Neuron (in vitro differentiated cells): Measurements from ENCODE around the gene ADK.
"Not testable (repeated sequence)": the region's sequence is repeated elsewhere in the genome, so short reads cannot be mapped to it uniquely, and the experiment has no call there.

ENCODE experiments used
- H2AFZ ChIP-seq: one replicate; pipeline ENCODE4 v1.6.1; 2013; ENCODE audit warnings: low read depth, mild to moderate bottlenecking, inconsistent platforms, low read length, moderate library complexity
- H3K27me3 ChIP-seq: one replicate; pipeline ENCODE4 v1.6.1; 2013; ENCODE audit warnings: low read length; ENCODE audit not compliant: insufficient read depth
- H3K36me3 ChIP-seq: one replicate; pipeline ENCODE4 v1.6.1; 2013; ENCODE audit warnings: low read length; ENCODE audit not compliant: insufficient read depth
- H3K4me1 ChIP-seq: one replicate; pipeline ENCODE4 v1.6.1; 2013; ENCODE audit warnings: low read length; ENCODE audit not compliant: insufficient read depth
- H3K4me3 ChIP-seq: 2 replicates; pipeline ENCODE4 v1.5.1; 2013; ENCODE audit warnings: mild to moderate bottlenecking, low read length, moderate library complexity
- H3K9me3 ChIP-seq: one replicate; pipeline ENCODE4 v1.6.1; 2013; ENCODE audit warnings: low read length

Gene ADK

GRCh38 chr10:74206746-74207145, 55.7 kb downstream of the ADK start:
- H3K27me3 ChIP-seq, result no peaks in the 10 kb centered on the region
- H3K36me3 ChIP-seq, result peaks cover 11% of the 10 kb centered on the region
- H3K4me1 ChIP-seq, result no peaks in the 10 kb centered on the region
- H2AFZ ChIP-seq, result no peak overlapping the region
- H3K9me3 ChIP-seq, result peaks cover 2% of the 10 kb centered on the region
- H3K4me3 ChIP-seq, result no peak overlapping the region

DNA sequence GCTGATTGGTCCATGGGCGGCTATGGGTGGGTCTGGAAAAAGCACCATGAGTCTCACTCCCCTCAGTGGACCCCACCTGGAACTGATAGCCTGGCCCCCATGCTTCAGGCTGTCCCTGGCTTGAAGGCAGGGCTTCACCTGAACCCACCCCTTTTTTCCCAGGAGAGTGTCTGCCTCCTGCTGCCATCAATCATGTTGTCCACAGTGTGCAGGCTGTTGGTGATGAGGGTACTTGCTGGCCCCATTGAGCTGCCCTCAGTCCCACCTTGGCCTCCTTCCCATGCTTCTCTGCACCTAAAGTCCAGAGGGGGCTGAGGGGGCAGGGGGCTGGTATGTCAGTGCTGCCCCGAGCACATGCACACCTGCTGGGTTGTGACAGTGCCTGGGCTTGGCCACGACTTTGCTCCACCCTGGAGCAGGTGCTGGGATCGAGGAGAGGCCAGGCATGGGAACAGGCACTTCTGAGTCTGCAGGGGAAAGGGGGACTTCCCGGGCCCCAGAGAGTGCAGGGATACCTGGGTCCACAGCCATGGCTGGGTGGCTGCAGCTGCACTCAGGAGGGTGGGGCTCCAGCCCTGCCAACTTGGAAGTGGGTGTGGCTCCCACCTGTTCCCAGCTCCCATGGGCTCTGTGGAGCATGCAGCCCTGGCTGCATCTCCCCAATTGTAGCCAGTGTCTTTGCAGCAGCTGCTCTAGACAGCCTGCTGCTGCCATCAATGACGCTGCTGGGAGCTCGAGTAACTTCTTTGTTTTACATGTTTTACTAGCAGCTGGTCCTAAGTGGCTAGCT, 56.9 kb downstream of the ADK start:
- Histone ChIP-seq H2AFZ (no peak overlapping the region), H3K36me3 (peaks cover 7% of the 10 kb centered on the region), H3K4me1 (no peaks in the 10 kb centered on the region), H3K27me3 (no peaks in the 10 kb centered on the region), H3K4me3 (no peak overlapping the region), H3K9me3 (peaks cover 2% of the 10 kb centered on the region)

DNA sequence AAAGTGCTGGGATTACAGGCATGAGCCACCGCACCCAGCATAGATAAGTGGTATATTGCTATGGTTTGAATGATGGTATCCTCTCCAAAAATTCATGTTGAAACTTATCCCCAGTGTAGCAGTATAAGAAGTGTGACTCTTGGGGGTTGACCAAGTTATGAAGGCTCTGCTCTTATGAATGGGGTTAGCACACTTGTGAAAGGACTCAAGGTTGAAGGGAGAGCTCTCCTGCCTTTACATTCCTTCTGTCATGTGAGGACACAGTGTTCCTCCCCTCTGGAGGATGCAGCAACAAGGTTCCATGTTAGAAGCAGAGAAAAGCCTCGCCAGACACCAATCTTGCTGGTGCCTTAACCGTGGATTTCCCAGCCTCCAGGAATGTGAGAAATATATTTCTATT, 58.0 kb downstream of the ADK start:
- Histone ChIP-seq H3K9me3 (peaks cover 2% of the 10 kb centered on the region), H3K36me3 (peaks cover 7% of the 10 kb centered on the region)

GRCh38 chr10:74213019-74213418, 62.0 kb downstream of the ADK start:
- no peaks in the 10 kb centered on the region for H3K4me1 ChIP-seq
- H3K27me3 ChIP-seq, result no peaks in the 10 kb centered on the region
- peaks cover 3% of the 10 kb centered on the region for H3K9me3 ChIP-seq
- no peak overlapping the region for H2AFZ ChIP-seq
- peaks cover 3% of the 10 kb centered on the region for H3K36me3 ChIP-seq
- H3K4me3 ChIP-seq, result no peak overlapping the region

More for the DNA sequence above, 58.0 kb downstream of the ADK start:
- no peak overlapping the region for H2AFZ ChIP-seq
- H3K27me3 ChIP-seq, result no peaks in the 10 kb centered on the region
- H3K4me1 ChIP-seq, result no peaks in the 10 kb centered on the region
- H3K4me3 ChIP-seq, result no peak overlapping the region

- Histone ChIP-seq H3K9me3 (peaks cover 3% of the 10 kb centered on the region), H3K27me3 (no peaks in the 10 kb centered on the region), H3K4me3 (no peak overlapping the region), H2AFZ (no peak overlapping the region), H3K4me1 (no peaks in the 10 kb centered on the region), H3K36me3 (peaks cover 3% of the 10 kb centered on the region)
Measured at GRCh38 chr10:74213571-74214162, 62.6 kb downstream of the ADK start.

GRCh38 chr10:74217110-74217509, 66.1 kb downstream of the ADK start:
- not testable (repeated sequence) for H2AFZ ChIP-seq

GRCh38 chr10:74222467-74222866, 71.4 kb downstream of the ADK start:
- H3K9me3 ChIP-seq, H3K4me3 ChIP-seq, H2AFZ ChIP-seq, H3K4me1 ChIP-seq, H3K36me3 ChIP-seq, H3K27me3 ChIP-seq: not testable (repeated sequence)

More at GRCh38 chr10:74217110-74217509, 66.1 kb downstream of the ADK start:
- not testable (repeated sequence) for H3K9me3 ChIP-seq, H3K27me3 ChIP-seq, H3K4me1 ChIP-seq, H3K4me3 ChIP-seq, H3K36me3 ChIP-seq

DNA sequence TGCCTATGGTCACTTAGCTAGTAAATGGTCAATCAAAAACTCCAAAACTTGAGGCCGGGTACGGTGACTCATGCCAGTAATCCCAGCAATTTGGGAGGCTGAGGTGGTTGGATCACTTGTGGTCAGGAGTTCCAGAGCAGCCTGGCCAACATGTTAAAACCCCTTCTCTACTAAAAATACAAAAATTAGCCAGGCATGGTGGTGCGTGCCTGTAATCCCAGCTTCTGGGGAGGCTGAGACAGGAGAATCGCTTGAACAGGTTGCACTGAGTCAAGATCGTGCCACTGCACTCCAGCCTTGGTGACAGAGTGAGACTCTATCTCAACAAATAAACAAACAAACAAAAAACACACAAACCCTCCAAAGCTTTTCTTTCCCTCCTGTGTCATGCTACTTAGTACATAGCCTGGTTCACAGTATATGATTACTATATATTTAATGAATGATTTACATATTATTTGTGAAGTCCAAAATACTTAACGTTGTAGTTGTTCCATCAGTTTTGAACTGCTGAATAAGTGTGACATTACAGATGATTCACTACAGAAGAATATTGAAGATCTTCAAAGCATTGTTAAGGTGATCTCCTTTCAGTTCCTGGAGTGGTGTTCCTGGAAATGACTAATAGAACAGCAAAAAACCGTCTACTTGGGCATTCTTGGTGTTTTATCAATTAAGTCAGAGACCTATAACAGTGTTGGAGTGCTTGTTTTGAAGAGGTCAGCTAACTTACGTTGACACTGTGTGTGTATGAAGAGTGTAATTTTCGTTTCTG, 72.9 kb downstream of the ADK start:
- Histone ChIP-seq H3K9me3 (no peaks in the 10 kb centered on the region), H2AFZ (no peak overlapping the region), H3K27me3 (no peaks in the 10 kb centered on the region), H3K36me3 (no peaks in the 10 kb centered on the region), H3K4me1 (no peaks in the 10 kb centered on the region), H3K4me3 (no peak overlapping the region)

DNA sequence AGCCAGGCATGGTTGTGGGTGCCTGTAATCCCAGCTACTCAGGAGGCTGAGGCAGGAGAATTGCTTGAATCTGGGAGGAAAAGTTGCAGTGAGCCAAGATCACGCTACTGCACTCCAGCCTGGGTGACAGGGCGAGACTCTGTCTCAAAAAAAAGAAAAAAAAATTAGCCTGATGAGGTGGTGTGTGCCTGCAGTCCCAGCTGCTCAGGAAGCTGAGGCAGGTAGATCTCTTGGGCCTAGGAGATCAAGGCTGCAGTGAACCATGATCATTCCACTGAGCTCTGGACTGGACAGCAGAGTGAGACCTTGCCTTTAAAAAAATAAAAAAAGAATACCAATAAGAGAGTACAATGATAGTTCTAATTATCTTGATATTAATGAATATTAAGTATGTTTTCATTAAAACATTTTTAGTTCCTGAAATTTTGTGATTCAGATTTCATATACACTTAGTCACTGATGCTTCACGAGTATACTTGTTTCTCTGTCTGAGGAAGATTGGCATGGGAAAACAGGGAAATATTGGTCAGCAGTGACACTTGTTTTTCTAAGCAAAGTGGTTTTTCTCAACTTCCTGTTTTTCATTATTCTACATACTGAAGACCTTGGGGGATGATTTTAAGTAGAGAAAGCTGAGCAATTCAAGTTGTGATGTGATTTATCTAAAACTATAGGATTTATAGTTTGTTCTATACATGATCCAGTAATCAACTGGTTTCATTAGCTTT, 76.8 kb downstream of the ADK start:
- H3K4me3 ChIP-seq, result no peak overlapping the region
- H3K4me1 ChIP-seq, result no peaks in the 10 kb centered on the region
- H3K36me3 ChIP-seq, result no peaks in the 10 kb centered on the region
- H3K27me3 ChIP-seq, result no peaks in the 10 kb centered on the region
- H3K9me3 ChIP-seq, result no peaks in the 10 kb centered on the region
- H2AFZ ChIP-seq, result no peak overlapping the region

- Histone ChIP-seq H3K9me3 (no peaks in the 10 kb centered on the region), H3K4me1 (no peaks in the 10 kb centered on the region), H3K4me3 (no peak overlapping the region), H3K27me3 (no peaks in the 10 kb centered on the region), H2AFZ (no peak overlapping the region), H3K36me3 (no peaks in the 10 kb centered on the region)
Measured at GRCh38 chr10:74231375-74231774, 80.4 kb downstream of the ADK start.

DNA sequence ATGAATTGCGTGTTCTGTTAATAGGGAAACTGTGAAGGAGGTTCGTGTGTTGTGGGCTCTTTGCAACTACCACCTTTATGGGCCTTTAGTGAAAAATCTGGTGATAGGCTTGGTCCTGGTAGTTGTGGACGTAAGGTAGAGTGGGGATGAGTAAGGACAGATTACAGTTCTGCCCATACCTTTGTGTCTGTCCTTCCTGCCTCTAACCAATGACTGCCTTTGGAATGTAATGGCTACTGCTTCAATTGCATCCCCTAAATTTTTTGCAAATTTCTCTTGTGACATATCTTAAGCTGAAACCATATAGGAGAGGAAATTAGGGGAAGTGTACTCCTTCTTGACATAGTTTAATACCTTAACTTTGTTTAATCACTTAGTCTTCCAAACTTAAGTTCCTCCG, 82.3 kb downstream of the ADK start:
- Histone ChIP-seq H3K4me3 (no peak overlapping the region), H3K4me1 (peaks cover 3% of the 10 kb centered on the region), H3K36me3 (no peaks in the 10 kb centered on the region), H3K9me3 (no peaks in the 10 kb centered on the region), H3K27me3 (no peaks in the 10 kb centered on the region), H2AFZ (no peak overlapping the region)

DNA sequence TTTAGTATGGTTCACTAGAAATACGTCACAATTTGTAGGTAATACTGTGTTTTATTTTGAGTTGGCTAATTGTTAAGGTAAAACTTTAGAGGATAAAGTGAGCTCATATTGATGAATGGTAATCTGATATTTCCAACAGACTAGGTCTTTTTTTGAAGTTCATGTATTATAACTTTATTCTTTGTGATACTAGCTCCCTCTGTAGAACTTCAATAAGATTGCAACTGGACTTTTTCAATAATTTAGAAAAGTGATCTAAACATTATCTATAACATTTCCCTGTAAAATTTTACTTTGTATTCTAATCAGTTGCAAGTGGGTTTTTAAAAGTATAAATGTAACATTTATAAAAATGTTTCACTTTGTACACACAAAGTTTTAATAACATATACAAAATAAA, 83.5 kb downstream of the ADK start:
- H3K4me1 ChIP-seq, result peaks cover 12% of the 10 kb centered on the region
- no peak overlapping the region for H2AFZ ChIP-seq
- no peaks in the 10 kb centered on the region for H3K9me3 ChIP-seq
- no peaks in the 10 kb centered on the region for H3K27me3 ChIP-seq
- H3K4me3 ChIP-seq, result no peak overlapping the region
- H3K36me3 ChIP-seq, result no peaks in the 10 kb centered on the region

DNA sequence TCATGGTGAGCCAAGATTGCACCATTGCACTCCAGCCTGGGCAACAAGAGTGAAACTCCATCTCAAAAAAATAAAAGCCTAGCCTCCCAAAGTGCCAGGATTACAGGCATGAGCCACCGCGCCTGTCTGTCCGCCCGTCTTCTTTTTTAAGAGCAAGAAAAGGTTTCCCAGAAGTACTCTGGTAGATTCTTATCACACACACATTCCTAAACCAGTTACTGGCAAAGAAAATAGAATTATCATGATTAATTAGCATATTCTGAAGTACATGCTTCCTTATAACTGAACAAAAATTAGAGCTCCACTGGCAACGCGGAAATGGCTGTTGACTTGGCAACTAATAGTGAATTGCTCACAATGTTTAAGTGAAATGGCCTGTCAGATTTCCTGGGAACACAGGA, 87.0 kb downstream of the ADK start:
- H3K27me3 ChIP-seq, result no peaks in the 10 kb centered on the region

More for the DNA sequence above, 87.0 kb downstream of the ADK start:
- Histone ChIP-seq H3K9me3 (no peaks in the 10 kb centered on the region), H3K36me3 (peaks cover 5% of the 10 kb centered on the region), H3K4me3 (no peak overlapping the region), H3K4me1 (peaks cover 12% of the 10 kb centered on the region), H2AFZ (no peak overlapping the region)
